HG03108 (cell line): Measurements from ENCODE around the gene PPP1R13B.

Experiments used
- ATAC-seq: cut with Tn5 transposase; IDR thresholded peaks from one replicate; pipeline ENCODE4 v1.9.1; 2021; ENCODE audit warnings: moderate library complexity; ENCODE audit not compliant: unreplicated experiment

PPP1R13B gene

DNA sequence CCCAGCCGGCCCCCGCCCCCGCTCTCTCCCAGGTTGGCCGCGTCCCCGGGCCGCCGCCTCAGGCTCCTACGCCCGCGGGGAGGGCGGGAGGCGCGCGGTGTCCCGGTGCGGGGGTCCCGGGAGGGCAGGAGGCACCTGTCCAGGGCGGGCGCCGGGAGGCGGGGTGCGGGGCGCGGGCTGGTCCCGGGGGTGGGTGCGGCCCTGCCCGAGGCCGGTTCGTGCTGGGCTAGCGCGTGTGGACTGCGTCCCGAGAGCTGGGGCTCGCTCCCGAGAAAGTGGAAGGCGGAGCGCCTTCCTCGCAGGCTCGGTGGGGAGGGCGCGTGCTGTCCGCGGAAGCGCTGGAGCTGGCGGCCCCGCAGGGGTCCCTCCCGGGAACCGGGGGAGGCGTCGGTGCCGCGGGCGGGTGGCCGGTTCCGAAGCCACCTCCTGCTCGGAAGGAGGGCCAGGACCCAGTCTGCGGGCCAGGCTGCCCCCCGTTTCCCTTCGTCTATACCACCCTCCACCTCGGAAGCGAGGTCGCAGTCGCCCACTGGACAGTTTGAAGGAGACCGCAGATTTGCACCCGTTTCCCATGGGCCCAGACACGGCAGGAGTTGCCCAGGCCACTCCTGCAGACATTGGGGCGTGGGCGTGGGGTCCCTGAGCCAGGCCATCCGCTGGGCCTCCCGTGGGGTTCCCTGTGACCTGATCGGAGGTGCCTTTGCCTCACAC, 131.1 kb downstream of the PPP1R13B start:
- ATAC-seq: no peak

DNA sequence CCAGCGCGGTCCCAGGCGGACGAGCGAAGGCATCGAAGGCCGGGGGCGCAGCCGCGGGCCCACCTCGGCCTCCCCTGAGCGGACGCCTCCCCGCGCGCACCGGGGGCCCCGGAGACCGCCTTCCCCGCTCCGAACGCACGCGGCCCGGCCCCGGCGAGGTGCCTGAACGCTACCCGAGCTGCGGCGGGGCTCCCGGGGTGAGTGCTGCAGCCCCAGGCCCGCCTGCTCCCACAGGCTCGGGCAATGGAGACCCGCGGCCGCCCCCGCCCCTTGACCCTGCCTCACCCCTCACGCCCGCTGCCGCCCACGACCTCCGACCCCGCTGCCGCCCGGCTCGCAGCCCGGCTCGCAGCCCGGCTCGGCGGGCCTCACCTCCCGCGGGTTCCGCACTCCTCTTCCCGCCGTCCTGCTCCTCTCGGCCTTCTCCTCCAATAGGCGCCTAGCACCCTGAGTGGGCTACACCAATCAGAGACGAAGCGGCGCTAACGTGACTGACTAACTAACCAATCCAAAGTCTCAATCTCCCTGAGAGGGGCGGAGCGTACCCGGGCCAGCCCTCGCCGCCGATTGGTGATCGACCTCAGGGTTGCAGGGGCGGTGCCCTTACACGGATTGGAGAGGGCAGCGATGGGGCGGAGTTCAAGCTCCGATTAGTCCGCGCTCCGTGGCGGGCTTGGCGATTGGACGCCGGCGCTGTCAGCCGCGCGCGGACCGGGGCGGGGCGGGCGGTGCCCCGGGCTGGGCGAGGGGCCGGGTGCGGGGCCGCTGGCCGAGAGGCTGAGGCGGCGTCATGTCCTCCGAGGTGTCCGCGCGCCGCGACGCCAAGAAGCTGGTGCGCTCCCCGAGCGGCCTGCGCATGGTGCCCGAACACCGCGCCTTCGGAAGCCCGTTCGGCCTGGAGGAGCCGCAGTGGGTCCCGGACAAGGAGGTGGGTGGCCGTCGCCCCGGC, 132.0 kb downstream of the PPP1R13B start, which contains the start of the genes XRCC3 and ZFYVE21:
XRCC3 (minus strand) TSS at position 400 of the 949 bp plus-strand sequence. CDS start 4,364 bp downstream, outside the sequence.
ZFYVE21 (plus strand) TSS at position 759 of the 949 bp plus-strand sequence; CDS start at position 791, 32 bp downstream.
- peak; percentile 92 for ATAC-seq

DNA sequence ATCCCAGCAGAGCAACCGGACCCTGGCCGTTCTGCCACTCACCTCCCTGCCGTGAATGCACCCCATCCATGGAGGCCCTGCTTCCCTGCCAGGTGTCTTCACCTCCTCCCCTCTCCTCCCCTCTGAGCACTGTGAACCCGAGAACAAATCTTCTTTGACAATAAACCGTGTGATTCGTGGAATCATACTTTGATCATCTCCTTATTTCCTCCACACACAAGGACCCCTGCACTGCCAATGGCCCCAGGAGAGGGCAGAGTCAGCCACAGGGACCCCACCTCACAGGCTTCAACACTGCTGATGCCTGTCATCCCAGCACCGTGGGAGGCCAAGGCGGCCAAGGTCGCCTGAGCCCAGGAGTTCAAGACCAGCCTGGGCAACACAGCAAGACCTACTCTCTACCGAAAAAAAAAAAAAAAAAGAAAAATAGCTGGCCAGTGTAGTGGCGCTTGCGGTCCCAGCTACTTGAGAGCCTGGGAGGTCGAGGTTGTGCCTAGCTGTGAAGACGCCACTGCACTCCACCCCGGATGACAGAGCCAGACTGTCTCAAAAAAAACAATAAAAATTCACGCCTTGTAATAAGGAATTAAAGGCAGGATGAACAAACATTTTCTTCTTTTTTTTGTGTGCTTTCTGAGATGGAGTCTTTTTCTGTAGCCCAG, 133.2 kb downstream of the PPP1R13B start:
- ATAC-seq: no peak

DNA sequence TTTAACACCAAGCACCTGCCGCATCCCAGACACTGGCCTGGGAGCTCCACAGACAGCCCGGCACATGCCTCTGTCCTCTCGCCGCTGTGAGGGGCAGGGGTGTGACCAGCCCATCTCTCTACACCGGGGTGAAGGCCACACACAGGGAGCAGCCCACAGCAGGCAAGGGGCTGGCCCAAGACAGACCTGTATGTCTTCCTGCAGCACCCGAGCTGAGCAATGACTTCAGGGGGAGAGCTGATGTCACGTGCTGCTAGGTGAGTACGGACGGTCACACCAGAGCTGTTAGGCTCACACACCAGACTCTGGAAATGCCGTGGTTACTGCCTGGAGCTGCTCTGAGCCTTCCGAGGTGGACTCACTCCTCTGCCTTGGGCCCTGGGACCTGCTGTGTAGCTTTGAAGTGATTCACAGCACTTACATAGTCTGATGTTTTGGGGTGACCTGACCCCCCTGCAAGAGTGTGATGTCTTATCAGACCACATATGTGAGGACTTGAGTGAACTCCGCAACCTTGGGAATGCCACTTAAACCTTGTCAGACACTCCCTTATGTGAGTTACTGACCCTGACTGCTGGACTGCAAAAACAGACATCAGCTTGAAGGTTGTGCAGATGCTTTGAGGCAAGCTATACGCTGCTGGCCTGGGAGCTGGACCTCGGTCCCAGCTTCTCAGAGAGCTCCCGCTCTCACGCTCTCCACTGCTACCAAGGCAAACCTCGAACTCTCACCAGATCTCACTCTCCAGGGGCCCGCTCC, 133.9 kb downstream of the PPP1R13B start:
- ATAC-seq: no peak

DNA sequence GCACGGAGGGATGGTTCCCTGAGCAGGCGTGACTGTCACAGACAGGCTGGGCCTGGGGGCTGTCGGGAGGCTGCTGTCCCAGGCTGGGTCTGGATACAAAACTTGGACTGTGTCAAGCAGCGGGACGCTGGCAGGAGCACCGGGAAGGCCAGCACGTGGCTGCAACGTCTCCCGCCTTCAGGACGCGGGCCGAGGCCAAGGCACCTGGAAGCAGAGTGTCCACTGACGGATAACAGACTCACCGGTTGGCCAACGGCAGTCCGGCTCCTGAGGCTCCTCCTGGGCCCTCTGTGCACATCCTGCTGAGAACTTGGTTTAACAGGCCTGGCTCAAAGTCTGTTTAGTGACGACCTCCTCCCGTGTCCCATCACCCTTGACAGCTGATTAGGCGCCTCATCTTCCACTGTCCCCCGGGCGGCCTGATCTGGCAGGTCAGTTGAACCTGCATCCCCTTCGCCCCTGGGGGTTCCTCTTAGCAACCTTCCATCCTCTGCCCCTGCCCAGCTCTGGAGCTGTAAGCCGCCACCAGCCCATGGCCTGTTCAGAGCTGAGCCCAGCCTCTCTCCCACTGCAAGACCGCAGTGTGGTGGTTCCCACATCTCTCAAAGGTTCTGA, 134.6 kb downstream of the PPP1R13B start:
- no peak for ATAC-seq

DNA sequence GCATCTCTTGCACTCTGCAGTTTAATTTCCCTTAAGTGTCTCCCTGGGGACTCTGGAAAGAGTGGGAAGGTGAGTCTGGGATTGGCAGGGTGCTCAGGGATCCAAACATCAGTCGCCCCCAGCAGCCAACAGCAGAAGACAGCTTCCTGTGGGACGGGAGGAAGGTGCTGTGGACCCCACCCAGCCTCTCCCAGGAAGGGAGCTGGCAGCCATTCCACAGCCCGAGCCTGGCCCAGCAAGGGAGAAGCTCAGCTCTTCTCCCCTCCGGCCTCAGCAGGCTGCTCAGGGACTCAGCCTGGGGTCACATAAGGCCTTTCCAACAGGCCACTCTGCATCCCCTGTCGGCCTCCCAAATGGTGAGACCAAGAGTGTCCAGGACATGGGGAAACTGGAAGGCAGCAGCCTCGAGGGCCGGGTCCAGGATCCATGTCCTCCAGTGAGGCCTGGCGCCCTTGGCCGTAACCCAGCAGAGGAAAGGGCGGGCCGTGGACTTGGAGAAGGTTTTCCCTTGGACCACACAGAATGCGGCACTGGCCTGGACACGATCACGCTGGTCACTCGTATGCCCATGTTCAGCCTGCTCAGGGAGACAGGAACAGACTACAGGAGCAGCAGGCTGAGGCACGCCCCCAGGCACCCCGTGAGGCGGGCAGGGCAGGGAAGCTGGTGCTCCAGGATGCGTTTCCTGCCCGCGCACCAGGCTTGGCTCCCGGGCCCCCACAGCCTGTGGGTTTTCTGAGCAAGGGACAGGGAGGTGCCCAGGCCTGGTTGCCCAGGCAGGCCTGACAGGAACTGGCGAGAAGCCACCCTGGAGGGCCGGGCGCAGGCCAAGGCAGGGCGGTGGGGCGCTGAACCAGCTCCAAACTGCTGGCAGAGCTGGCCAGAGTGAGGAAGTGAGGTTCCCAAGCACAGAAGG, 135.6 kb downstream of the PPP1R13B start:
- ATAC-seq: no peak

DNA sequence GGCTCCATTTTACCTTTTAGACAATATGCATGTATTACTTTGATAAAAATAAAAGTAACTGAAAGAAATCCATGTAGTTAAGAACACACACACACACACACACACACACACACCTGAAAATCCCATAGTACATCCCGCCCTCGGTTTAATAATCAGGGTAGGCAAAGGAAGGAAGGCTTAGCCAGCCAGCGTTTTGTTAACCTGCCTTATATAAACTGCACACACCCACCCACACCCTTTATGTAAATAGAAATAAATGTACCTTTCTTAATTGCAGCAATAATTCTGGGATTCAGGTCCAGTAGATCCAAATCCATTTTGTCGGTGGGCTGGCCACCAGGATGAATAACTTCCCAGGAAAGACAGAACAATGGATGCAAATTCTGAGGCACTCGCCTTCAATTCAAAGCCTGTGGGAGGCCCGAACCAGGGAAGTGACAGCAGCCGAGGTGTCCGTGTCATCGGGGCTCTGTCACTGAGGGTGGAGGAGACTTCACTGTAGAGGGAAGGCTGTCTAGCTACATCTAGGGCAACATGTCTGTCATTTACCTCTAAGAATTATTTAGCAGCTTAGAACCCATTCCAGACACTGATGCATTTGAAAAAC, 136.5 kb downstream of the PPP1R13B start:
- no peak for ATAC-seq

DNA sequence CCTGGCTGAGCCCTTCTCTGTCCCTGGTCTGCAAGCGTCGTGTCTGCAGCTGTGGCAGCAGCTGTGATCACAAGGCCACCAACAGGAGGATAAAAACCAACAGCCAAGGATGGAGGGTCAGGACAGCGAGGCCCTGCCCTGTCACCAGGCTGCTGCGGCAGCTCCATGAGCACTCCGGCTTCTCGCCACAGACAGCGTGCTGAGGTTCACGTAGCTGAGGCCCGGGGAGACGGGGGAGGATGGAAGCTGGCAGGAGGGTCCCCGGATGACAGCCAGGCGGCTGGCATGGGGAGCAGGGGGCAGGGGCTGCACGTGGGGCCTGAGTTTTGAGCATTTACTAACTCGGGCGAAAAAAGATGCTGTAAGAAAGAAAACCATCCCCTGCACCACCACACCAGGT, 137.6 kb downstream of the PPP1R13B start:
- ATAC-seq: no peak

DNA sequence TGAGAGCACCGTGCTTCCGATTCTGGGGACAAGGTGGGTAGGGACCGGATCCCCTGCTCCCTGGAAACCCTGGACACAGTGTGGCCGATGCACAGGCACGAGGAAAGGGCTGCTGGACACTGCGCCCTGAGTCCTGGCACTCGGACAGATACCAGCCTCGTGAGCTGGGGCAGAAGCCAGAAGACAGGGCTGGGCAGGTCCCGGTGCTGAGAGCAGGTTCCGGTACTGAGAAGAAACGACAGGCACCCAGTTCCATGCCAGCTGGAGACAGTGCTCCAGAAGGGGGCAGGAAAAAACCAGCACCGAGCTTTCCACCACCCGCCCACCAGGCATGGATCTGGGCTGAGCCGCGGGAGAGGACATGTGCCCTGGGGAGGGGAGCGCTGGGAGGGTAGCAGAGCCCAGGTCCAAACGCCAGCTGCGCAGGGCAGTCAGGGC, 138.6 kb downstream of the PPP1R13B start:
- no peak for ATAC-seq

DNA sequence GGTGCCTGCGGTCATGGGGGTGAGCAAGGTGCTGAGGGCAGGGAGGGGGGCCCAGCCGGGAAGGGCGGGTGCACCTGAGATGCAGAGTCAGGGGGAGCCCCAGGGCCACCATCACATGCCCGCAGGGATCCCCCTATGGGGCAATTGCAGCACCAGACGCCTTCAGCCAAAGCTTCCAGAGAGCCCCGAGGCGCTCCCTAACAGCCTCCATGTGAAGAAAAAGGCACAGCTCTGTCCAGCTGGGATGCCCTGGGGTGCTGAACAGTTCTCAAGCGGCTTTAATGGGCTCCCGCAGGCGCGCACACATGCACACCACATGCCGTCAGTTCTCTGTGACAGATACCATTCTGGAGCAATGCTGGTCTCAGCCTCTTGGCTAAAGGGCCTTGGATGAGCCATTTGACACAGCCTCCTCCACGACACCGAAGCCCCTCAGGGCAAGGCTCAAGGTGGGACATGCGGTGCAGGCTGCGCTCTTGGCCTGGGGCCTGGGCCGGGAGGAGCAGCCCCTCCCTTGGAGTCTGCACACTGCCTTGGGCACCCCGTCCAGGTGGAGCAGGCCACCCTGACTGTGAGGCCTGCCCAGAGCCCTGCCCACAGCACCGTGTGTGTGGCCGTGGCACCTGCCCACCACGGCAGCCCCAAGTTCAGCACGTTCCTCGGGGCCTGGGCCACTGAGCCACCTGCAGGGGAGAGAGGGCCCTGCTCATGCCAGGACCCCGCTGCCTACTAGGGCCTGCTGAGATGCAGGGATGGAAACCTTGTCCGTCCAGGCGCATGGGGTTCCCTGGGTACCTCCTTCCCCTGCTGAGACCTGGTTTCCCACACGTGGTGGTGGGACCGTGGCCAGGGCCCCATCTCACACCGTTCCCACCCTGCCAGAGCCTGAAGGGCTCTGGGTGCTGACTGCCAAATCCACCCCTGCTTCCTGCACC, 139.8 kb downstream of the PPP1R13B start:
- no peak for ATAC-seq

DNA sequence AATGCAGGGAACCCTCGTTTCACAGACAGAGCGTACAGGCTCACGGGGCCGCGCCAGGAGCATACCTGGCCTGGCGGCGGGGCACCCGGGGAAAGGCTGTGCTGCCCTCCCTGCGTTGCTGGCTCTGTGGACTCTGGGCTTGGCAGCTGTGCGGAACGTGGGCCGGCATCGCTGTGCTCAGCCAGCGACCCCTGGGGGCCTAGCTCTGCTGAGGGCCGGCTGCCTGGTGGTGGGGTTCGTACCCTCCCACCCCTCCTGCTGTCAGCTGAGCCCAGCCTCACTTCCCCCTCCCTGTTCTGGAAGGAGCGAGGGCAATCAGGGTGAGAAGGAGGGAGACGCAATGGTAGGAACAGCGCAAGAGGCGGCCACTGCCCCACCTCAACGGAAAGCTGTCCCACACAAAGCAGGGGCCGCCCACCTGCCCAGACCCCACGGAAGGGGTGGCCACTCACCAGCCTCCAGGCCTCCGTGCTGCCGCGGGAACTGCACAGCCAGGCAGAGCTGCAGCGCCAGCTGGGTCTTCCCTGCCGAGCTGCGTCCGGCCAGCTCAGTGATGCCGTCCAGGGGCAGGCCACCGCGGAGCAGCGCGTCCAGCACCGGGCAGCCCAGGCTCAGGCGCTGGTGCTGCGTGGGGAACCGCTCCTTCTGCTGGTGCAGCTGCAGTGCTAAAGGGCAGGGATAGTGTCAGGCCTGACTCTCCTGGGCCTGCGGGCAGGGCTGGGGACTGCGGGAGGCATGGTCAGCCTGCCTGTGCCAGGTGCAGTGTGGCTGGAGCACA, 140.6 kb downstream of the PPP1R13B start:
- no peak for ATAC-seq

DNA sequence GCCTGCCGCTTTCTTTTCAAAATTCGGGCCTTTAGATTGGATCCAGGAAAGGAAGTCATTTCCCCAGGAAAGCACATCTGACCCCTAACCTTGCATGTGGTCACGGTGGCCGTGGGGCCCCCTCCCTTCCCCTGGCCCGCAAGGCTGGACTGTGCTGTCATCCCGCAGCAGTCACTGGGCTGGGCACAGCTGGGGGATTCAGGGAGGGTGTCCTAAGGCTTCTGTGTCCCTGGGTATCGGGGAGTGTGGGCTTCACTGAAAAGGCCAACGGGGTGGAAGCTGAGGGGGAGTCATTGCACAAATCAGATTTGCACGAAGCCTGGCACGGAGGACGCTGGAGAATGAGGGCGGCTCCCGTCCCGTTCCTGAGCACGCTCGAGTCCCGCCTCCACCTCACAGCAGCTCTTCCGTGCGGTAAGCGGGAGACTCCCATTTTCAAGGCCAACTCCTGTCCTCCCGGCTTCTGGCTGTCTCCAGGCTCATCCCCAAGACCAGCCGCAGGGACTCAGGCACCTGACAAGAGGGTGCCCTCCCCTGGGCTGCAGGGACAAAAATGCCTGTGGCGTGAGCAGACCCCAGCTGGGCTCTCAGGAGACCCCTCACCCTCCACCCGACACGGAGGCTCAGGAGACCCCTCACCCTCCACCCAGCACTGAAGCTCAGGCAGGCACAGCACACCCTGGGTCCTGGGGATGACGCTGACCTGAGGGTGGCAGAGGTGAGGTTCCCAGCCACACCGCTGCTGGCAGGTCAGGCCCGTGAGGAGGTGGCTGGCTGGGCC, 141.7 kb downstream of the PPP1R13B start:
- ATAC-seq: no peak

DNA sequence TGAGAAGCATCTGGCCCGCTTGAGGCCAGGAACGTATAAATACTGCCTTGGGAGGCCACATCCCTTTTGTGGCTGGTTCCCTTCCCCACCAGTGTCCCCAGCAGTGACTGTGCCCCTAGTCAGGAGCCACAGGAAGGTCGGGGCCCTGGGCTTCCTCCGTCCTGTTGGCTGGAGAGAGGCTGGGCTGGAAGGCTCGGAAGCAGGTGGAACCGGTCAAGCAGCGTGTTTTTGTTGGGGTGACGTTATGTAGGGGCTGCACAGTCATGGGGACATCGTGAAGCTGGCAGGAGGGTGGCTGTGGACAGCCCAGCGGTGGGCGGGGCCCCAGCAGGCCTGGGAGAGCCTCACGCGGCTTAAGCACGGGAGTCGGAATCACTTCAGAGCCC, 142.3 kb downstream of the PPP1R13B start:
- no peak for ATAC-seq

DNA sequence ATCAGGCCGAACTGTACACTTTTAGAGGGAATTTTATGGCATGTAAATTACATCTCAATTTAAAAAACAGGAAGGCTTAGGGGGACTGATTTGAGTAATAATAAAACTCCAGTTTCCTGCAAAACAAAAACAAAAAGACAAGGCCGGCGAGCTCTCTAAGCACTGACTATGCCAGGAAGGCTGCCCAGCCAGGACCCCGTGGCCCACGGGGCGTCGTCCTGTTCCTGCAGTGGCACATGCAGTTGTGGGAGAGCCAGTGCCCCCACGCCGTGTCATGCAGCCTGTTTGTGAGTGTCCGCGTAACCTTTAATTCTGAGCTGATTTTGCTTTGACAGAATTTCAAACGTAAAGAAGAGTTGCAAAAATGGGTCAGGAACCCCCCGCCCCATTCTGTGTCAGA, 142.7 kb downstream of the PPP1R13B start:
- ATAC-seq: no peak

DNA sequence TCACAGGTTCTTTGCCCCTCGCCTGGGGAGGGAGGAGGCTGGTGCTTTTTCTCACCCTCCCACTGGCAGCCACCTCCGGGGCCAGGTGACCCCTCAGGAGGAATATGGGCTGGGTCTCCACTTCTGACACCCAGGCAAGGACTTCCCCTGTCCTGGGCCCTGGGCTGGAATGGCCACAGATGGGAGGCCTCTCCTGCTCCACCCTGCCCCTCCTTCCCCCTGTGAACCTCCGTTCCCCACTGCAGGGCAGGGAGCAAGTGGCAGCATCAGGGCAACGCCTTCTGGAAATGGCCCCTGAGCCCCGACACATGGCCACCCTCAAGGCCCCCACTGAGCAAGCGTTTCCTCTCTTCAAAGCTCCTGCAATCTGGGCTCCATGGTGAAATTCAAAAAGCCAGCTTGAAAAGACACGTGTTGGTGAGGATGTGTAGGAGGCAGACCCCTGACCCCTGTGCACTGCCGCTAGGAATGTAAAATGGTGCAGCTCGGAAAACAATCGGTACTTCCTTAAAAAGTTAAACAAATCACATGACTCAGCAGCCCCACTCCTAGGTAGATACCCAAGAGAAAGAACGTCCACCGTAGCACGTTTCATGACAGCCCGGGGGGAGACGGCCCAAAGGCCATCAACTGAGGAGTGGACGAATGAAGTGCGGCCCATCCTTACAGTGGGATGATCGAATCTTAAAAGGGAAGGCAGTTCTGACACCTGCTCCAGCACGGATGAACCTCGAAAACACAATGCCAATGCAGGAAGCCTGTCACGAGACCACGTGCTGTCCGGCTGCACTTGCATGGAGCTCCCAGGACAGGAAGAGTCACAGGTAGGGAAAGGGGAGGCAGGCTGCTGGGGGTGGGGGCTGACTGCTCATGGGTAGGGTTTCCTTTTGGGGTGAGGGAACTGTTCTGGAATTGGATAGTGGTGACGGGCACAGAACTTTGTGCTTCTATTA, 143.7 kb downstream of the PPP1R13B start:
- no peak for ATAC-seq
